ENCODE measurements around the gene PIGZ.

DNA sequence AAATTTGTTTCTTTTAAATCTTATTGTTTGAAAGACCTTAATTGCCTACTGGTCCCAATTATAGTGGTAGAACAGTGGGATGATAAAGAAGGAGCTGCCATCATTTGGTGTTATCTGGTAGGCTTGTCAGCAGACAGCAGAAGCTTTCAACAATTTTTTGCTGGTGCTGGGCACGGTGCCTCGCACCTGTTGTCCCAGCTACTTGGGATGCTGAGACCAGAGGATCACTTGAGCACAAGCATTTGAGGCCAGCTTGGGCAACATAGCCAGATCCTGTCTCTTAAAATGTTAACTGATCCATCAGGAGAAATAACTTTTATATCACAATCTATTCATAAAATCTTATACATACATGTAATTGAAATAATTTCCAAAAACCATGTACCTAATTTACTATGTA lies 64.9 kb downstream of the PIGZ start:
- TF ChIP-seq, protein P1, sequence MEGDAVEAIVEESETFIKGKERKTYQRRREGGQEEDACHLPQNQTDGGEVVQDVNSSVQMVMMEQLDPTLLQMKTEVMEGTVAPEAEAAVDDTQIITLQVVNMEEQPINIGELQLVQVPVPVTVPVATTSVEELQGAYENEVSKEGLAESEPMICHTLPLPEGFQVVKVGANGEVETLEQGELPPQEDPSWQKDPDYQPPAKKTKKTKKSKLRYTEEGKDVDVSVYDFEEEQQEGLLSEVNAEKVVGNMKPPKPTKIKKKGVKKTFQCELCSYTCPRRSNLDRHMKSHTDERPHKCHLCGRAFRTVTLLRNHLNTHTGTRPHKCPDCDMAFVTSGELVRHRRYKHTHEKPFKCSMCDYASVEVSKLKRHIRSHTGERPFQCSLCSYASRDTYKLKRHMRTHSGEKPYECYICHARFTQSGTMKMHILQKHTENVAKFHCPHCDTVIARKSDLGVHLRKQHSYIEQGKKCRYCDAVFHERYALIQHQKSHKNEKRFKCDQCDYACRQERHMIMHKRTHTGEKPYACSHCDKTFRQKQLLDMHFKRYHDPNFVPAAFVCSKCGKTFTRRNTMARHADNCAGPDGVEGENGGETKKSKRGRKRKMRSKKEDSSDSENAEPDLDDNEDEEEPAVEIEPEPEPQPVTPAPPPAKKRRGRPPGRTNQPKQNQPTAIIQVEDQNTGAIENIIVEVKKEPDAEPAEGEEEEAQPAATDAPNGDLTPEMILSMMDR (IDR thresholded peaks at IDR 0.05): no peak
- TF ChIP-seq POLR2A (IDR thresholded peaks at IDR 0.05): no peak
